GM12878 (cell line): ENCODE measurements around the gene SMIM13. TPM values are rescaled to one million over a fixed set of nuclear protein-coding genes. Genes with fewer than 3 reads are reported as not detected.

Experiments used
- ATAC-seq: fragments of 200-7000 bp; cut with Tn5 transposase; 3 replicates; pipeline ENCODE4 v1.9.1; 2020; ENCODE audit warnings: mild to moderate bottlenecking, moderate library complexity
- BruUV-seq: library from RNA; stranded (reverse); fragments of 400-500 nt; replicated peaks from 2 replicates; lab custom pipeline; 2021; lab: Mats Ljungman, UMichigan
- CTCF ChIA-PET: fragments of 300-600 bp; sonication (Branson Sonifier 250); formaldehyde crosslinking; extraction: SDS; loops from one replicate; lab custom pipeline; 2021; ENCODE audit warnings: inconsistent platforms; lab: Yijun Ruan, JAX
- POLR2A ChIA-PET: fragments of 350-600 bp; formaldehyde crosslinking; extraction: SDS; loops from one replicate; lab custom pipeline; 2021; ENCODE audit warnings: inconsistent platforms; lab: Charles Lee
- RAD21 ChIA-PET: fragments of 300-600 bp; sonication (Branson Sonifier 250); formaldehyde crosslinking; loops from one replicate; lab custom pipeline; 2023; ENCODE audit warnings: antibody characterized with exemption; ENCODE audit not compliant: unreplicated experiment; lab: Charles Lee
- SMC1A ChIA-PET: fragments of 300-600 bp; sonication (Branson Sonifier 250); formaldehyde crosslinking; loops from one replicate; lab custom pipeline; 2023; ENCODE audit not compliant: unreplicated experiment, uncharacterized antibody; lab: Charles Lee
- DNase-seq: peaks from one replicate; pipeline ENCODE4 v3.0.0-alpha.2; 2011; ENCODE audit warnings: low read depth, low spot score
- FAIRE-seq: peaks from 3 replicates; lab custom pipeline; 2011; peaks lifted over from hg19 to GRCh38; lab: Jason Lieb, UNC
- H2AFZ ChIP-seq: 2 replicates; pipeline ENCODE4 v1.6.0; 2011; ENCODE audit warnings: low read depth, low read length, control low read depth; ENCODE audit not compliant: control insufficient read depth
- H3K27ac ChIP-seq: 2 replicates; pipeline ENCODE4 v1.5.1; 2011; ENCODE audit warnings: control low read depth; ENCODE audit not compliant: control insufficient read depth, insufficient read depth
- H3K27me3 ChIP-seq, 2 experiments: replicated peaks in 1 of 2; 2 replicates each; pipeline versions ENCODE4 v1.6.0 to v1.6.1; 2011; ENCODE audit warnings: low read length in 1 of 2; ENCODE audit not compliant: control insufficient read depth in 2 of 2, insufficient read depth in 2 of 2
- H3K36me3 ChIP-seq, 2 experiments: 2 replicates each; pipeline ENCODE4 v1.5.1; 2011; ENCODE audit warnings: low read length in 1 of 2; ENCODE audit not compliant: control insufficient read depth in 2 of 2, insufficient read depth in 2 of 2
- H3K4me1 ChIP-seq: 2 replicates; pipeline ENCODE4 v1.6.1; 2011; ENCODE audit warnings: mild to moderate bottlenecking, low read length, moderate library complexity, mixed read lengths; ENCODE audit not compliant: control insufficient read depth, insufficient read depth
- H3K4me2 ChIP-seq: 2 replicates; pipeline ENCODE4 v1.6.0; 2011; ENCODE audit warnings: control low read depth; ENCODE audit not compliant: control insufficient read depth, insufficient read depth
- H3K4me3 ChIP-seq: fragments of 200-600 bp; sonication (generic); 2 replicates; pipeline ENCODE4 v1.5.1; 2016
- H3K79me2 ChIP-seq: 2 replicates; pipeline ENCODE4 v1.6.0; 2011; ENCODE audit warnings: low read length; ENCODE audit not compliant: control insufficient read depth, insufficient read depth
- H3K9ac ChIP-seq: 2 replicates; pipeline ENCODE4 v1.8.0; 2011; ENCODE audit warnings: low read length, control low read depth, mixed read lengths; ENCODE audit not compliant: control insufficient read depth, insufficient read depth
- H3K9me3 ChIP-seq: replicated peaks from 3 replicates; pipeline ENCODE4 v1.5.1; 2011; ENCODE audit warnings: mild to moderate bottlenecking, low read length; ENCODE audit not compliant: control insufficient read depth, insufficient read depth
- H4K20me1 ChIP-seq: 2 replicates; pipeline ENCODE4 v1.6.0; 2011; ENCODE audit not compliant: control insufficient read depth, insufficient read depth
- CBX3 ChIP-seq: fragments of 200-600 bp; sonication (generic); IDR thresholded peaks from 2 replicates; pipeline ENCODE4 v1.6.1; 2016; ENCODE audit warnings: low read depth, borderline replicate concordance
- LARP7 ChIP-seq: fragments of 450-650 bp; IDR thresholded peaks from 2 replicates; pipeline ENCODE4 v1.6.1; 2017; ENCODE audit warnings: mild to moderate bottlenecking
- RFX5 ChIP-seq: IDR thresholded peaks from 2 replicates; pipeline ENCODE4 v1.6.1; 2011; ENCODE audit warnings: low read depth, low read length, improper control_type of control experiment
- SMARCA5 ChIP-seq: fragments of 450-650 bp; IDR thresholded peaks from 2 replicates; pipeline ENCODE4 v1.6.1; 2017; ENCODE audit warnings: mild to moderate bottlenecking
- ZNF217 ChIP-seq: fragments of 450-650 bp; IDR thresholded peaks from 2 replicates; pipeline ENCODE4 v1.6.1; 2017; ENCODE audit warnings: antibody characterized with exemption, mild to moderate bottlenecking
- WGBS: methylation state at CpG from one replicate; pipeline ENCODE4 v1.1.6; 2016; ENCODE audit warnings: low lambda C conversion rate; ENCODE audit not compliant: insufficient replicate concordance, insufficient coverage; ENCODE audit errors: missing lambda C conversion rate; 5-methylcytosine and 5-hydroxymethylcytosine counted together
- in situ Hi-C: fragments of 300-500 bp; cut with MboI; formaldehyde crosslinking; loops from 9 replicates; pipeline ENCODE4 v1.14.3; 2018; ENCODE audit warnings: mixed read lengths
- intact Hi-C: fragments of 100-400 bp; cut with micrococcal nuclease; formaldehyde crosslinking; loops from one replicate; pipeline ENCODE4 v1.14.2; 2022; ENCODE audit not compliant: unreplicated experiment
- polyA plus RNA-seq, 11 experiments: library from polyadenylated mRNA; depleted of rRNA in 4 of 11; unstranded in 6 of 11; stranded (reverse) in 5 of 11; fragments of >200 nt; fragmentation: Nextera tagmentation in 4 of 11; fragmentation: Illumina TruSeq in 1 of 11; extraction: Ambion mirVana in 4 of 11; extraction: Trizol in 1 of 11; gene quantifications; 1 replicate in 1 of 11; 2 replicates in 10 of 11; pipeline versions ENCODE4 v1.2.1 to v1.2.3, GENCODE V29; 2011 to 2016; ENCODE audit warnings: inconsistent platforms in 2 of 11, missing spikeins in 2 of 11, low read depth in 1 of 11
- total RNA-seq, 4 experiments: library from RNA; depleted of rRNA in 3 of 4; stranded (reverse); fragments of >200 nt in 3 of 4; fragmentation: Illumina TruSeq in 1 of 4; extraction: Trizol in 1 of 4; gene quantifications; 2 replicates each; pipeline versions ENCODE4 v1.2.1 to v1.2.3, GENCODE V29; 2013 to 2021
- TF ChIP-seq, protein P1 (sequence below): fragments of 450-650 bp; IDR thresholded peaks from 2 replicates; pipeline ENCODE4 v1.6.1; 2017; ENCODE audit warnings: low read depth, mild to moderate bottlenecking, moderate library complexity

SMIM13 gene
- total and polyA plus RNA-seq, 10 of the 15 experiments (the other 5 are each of a cell fraction or from before 2014, with no cell fraction given): 2.0 to 8.5 (median 4.7) TPM

DNA sequence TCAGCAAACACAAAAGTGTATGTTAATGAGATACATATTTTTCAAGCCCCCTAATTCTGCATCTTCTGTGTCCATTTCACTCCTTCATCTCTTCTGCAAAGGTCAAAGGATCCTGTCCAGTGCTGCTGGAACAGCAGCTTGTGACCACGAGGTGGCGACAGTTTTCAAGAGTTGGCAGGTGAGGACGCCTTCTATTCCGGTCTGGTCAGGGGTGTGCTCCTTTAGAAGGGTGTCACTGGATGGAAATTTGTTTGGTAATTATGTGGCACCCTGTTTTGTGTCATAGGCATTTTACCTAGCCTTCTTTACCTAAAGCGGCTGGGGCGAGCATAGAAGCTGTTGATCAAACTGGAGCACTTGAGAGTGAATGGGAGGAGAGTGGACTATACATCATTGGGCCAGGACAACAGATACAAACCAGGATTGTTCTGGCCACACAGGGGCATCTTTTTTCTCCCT, 50.8 kb downstream of the SMIM13 start (continued):
- no peak for TF ChIP-seq RFX5

DNA sequence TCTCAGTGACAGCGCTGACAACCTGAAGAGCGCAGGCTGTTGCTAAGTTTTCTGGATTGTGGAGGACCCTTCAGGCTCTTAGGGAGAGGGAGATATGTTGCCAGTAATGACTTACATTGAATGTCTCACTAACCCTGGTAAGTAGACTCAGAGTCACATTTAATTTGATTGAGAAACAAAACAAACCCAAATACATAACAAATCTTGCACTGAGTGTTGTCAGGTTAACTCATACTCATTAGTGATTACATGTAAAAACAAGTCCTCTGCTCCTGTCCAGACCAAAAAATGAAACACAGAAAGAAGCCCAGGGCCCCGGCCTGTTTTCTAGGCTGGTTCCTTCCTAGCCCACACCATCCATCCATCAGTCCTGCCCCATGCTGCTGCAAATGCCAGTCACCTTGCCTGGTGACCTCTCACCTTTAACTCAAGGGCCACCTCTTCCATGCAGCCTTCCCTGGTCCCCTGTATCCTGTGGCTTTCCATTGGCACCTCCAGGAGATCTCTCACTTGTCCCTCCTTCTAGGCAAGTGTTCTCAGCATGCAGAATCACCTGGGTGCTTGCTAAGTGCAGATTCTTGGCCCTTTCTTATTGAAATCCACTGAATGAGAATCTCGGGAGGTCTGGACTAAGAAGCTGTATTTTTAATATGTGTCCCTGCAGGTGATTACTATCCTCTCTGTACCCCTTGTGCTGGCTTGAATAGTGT, 52.6 kb downstream of the SMIM13 start:
- WGBS: 97% methylated on average over 4 of the region's 4 CpGs
- no peak overlapping the region for H3K27ac ChIP-seq
- no peak overlapping the region for H3K4me3 ChIP-seq
- no peaks in the 10 kb centered on the region for H3K36me3 ChIP-seq
- FAIRE-seq: no peak
- in situ Hi-C loops (loop anchor here (10.0 kb wide), 1 partner anchor 429 kb away; no protein-coding TSS in a partner anchor), intact Hi-C loops (no loop called here)
- H4K20me1 ChIP-seq: no peaks in the 10 kb centered on the region
- no peak for DNase-seq
- H3K9ac ChIP-seq: no peak overlapping the region
- no TSS peak for BruUV-seq
- no peak overlapping the region for H3K4me2 ChIP-seq
- TF ChIP-seq CBX3 (no peak), ZNF217 (no peak), LARP7 (no peak), SMARCA5 (no peak)
- TF ChIP-seq, protein P1, sequence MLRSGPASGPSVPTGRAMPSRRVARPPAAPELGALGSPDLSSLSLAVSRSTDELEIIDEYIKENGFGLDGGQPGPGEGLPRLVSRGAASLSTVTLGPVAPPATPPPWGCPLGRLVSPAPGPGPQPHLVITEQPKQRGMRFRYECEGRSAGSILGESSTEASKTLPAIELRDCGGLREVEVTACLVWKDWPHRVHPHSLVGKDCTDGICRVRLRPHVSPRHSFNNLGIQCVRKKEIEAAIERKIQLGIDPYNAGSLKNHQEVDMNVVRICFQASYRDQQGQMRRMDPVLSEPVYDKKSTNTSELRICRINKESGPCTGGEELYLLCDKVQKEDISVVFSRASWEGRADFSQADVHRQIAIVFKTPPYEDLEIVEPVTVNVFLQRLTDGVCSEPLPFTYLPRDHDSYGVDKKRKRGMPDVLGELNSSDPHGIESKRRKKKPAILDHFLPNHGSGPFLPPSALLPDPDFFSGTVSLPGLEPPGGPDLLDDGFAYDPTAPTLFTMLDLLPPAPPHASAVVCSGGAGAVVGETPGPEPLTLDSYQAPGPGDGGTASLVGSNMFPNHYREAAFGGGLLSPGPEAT: no peak
- H3K4me1 ChIP-seq: peaks cover 3% of the 10 kb centered on the region; the same call in 1 of the 2 replicates
- ChIA-PET SMC1A (interaction anchor here (3.6 to 14.1 kb wide), 2 partner anchors 349 to 429 kb away, joined by 20 to 208 read pairs; no protein-coding TSS in a partner anchor), RAD21 (interaction anchor here (1.0 to 4.0 kb wide), 5 partner anchors 8 to 429 kb away, joined by 4 to 98 read pairs (median 19); no protein-coding TSS in a partner anchor), POLR2A (interaction anchor here (0.7 kb wide), 1 partner anchor 350 kb away, joined by 3 read pairs; no protein-coding TSS in a partner anchor), CTCF (interaction anchor here (1.0 to 7.0 kb wide), 6 partner anchors 16 to 428 kb away, joined by 3 to 152 read pairs (median 32); no protein-coding TSS in a partner anchor)
- no peaks in the 10 kb centered on the region for H3K27me3 ChIP-seq
- H2AFZ ChIP-seq: no peak overlapping the region
- no peaks in the 10 kb centered on the region for H3K9me3 ChIP-seq
- no peak for ATAC-seq
- no peaks in the 10 kb centered on the region for H3K79me2 ChIP-seq
